Gastrocnemius medialis (tissue), 4 donors: Measurements from ENCODE around the gene MED13L. TPM values are rescaled to one million over a fixed set of nuclear protein-coding genes. Genes with fewer than 3 reads are reported as not detected.

Experiments used
- ATAC-seq, 2 donors: fragments of 150-250 bp; one replicate each; pipeline ENCODE4 v1.9.1; 2016
- DNase-seq, 2 donors: peaks; one replicate each; pipeline ENCODE4 v3.0.0-alpha.2; 2019
- H3K27ac ChIP-seq, 4 donors: fragments of 200-600 bp; sonication (generic); 1 replicate in 1 of 4; 2 replicates in 3 of 4; pipeline ENCODE4 v1.5.1; 2016 to 2018; ENCODE audit warnings: mild to moderate bottlenecking in 2 of 4, moderate library complexity in 1 of 4
- H3K27me3 ChIP-seq, 3 donors: fragments of 200-600 bp; sonication (generic) in 2 of 3; 1 replicate in 1 of 3; 2 replicates in 2 of 3; pipeline versions ENCODE4 v1.5.1 to v1.6.0; 2016 to 2019; ENCODE audit warnings: mild to moderate bottlenecking in 1 of 3, moderate library complexity in 1 of 3
- H3K36me3 ChIP-seq, 2 donors: fragments of 200-600 bp; sonication (generic) in 1 of 2; one replicate each; pipeline ENCODE4 v1.5.1; 2017 to 2018
- H3K4me1 ChIP-seq, 2 donors: fragments of 200-600 bp; sonication (generic) in 1 of 2; one replicate each; pipeline ENCODE4 v1.5.1; 2016 to 2017; ENCODE audit warnings: mild to moderate bottlenecking in 2 of 2
- H3K4me3 ChIP-seq, 4 donors: fragments of 200-600 bp; sonication (generic) in 3 of 4; 1 replicate in 1 of 4; 2 replicates in 3 of 4; pipeline ENCODE4 v1.5.1; 2016 to 2019; ENCODE audit warnings: mild to moderate bottlenecking in 2 of 4
- H3K9me3 ChIP-seq, 3 donors: fragments of 200-600 bp; sonication (generic) in 2 of 3; 1 replicate in 1 of 3; 2 replicates in 2 of 3; pipeline ENCODE4 v1.5.1; 2016 to 2019
- POLR2A ChIP-seq, 2 donors: fragments of 450-650 bp; IDR thresholded peaks; one replicate each; pipeline ENCODE4 v1.6.1; 2017; ENCODE audit warnings: antibody characterized with exemption in 2 of 2, mild to moderate bottlenecking in 2 of 2, moderate library complexity in 2 of 2
- in situ Hi-C, 4 donors: fragments of 200-750 bp; cut with MboI; loops; one replicate each; pipeline versions ENCODE4 v1.15.0 to v1.8.0; 2017; ENCODE audit warnings: low sequenced_read_pairs in 4 of 4
- intact Hi-C: fragments of 100-400 bp; cut with DNase I; formaldehyde crosslinking; loops from one replicate; pipeline ENCODE4 v1.15.1; 2023; ENCODE audit warnings: low total_unique reads
- total RNA-seq, 4 donors: library from RNA; depleted of rRNA; stranded (reverse); fragments of >200 nt; gene quantifications; one replicate each; pipeline versions ENCODE4 v1.1.0 to v1.2.3, GENCODE V29; 2016
- TF ChIP-seq, protein P1 (sequence below), 5 experiments: fragments of 450-650 bp in 3 of 5; fragments of 200-600 bp in 2 of 5; sonication (generic) in 2 of 5; IDR thresholded peaks in 4 of 5; conservative IDR thresholded peaks in 1 of 5; 1 replicate in 4 of 5; 2 replicates in 1 of 5; pipeline ENCODE4 v1.5.1; 2016 to 2019; ENCODE audit warnings: antibody characterized with exemption in 5 of 5, mild to moderate bottlenecking in 3 of 5, moderate library complexity in 3 of 5

The MED13L gene
- total RNA-seq, 4 donors from 2014 or later: 59.5 to 92.6 (median 74.1) TPM

DNA sequence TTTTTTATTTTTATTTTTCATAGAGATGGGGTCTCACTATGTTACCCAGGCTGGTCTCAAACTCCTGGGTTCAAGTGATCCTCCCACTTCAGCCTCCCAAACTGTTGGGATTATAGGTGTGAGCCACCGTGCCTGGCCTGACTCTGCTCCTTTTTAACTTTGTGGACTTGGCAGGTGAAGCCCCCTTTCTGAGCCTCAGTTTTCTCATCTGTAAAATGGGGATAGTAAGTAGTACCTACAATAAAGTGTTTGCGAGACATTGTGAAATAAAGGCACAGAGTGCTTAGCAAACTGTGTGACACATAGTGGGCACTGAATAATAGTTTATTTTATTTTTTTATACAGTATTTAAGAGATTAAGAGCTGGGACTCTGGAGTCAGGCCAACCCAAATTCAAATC lies 21.1 kb upstream of the MED13L start:
- no peak overlapping the region for H3K4me3 ChIP-seq
- no peak for ATAC-seq
- TF ChIP-seq, protein P1, sequence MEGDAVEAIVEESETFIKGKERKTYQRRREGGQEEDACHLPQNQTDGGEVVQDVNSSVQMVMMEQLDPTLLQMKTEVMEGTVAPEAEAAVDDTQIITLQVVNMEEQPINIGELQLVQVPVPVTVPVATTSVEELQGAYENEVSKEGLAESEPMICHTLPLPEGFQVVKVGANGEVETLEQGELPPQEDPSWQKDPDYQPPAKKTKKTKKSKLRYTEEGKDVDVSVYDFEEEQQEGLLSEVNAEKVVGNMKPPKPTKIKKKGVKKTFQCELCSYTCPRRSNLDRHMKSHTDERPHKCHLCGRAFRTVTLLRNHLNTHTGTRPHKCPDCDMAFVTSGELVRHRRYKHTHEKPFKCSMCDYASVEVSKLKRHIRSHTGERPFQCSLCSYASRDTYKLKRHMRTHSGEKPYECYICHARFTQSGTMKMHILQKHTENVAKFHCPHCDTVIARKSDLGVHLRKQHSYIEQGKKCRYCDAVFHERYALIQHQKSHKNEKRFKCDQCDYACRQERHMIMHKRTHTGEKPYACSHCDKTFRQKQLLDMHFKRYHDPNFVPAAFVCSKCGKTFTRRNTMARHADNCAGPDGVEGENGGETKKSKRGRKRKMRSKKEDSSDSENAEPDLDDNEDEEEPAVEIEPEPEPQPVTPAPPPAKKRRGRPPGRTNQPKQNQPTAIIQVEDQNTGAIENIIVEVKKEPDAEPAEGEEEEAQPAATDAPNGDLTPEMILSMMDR (IDR thresholded peaks at IDR 0.05 in 4 of 5, conservative IDR thresholded peaks at IDR 0.05 in 1 of 5): no peak
- no peak for TF ChIP-seq POLR2A (IDR thresholded peaks at IDR 0.05)
- in situ Hi-C loops (no loop called here), intact Hi-C loops (no loop called here)
- H3K27me3 ChIP-seq: no peaks in the 10 kb centered on the region
- peaks cover 0 to 3% of the 10 kb centered on the region in 2 donors for H3K4me1 ChIP-seq
- H3K9me3 ChIP-seq: no peaks in the 10 kb centered on the region
- H3K36me3 ChIP-seq: no peaks in the 10 kb centered on the region
- no peak overlapping the region for H3K27ac ChIP-seq
- no peak for DNase-seq

DNA sequence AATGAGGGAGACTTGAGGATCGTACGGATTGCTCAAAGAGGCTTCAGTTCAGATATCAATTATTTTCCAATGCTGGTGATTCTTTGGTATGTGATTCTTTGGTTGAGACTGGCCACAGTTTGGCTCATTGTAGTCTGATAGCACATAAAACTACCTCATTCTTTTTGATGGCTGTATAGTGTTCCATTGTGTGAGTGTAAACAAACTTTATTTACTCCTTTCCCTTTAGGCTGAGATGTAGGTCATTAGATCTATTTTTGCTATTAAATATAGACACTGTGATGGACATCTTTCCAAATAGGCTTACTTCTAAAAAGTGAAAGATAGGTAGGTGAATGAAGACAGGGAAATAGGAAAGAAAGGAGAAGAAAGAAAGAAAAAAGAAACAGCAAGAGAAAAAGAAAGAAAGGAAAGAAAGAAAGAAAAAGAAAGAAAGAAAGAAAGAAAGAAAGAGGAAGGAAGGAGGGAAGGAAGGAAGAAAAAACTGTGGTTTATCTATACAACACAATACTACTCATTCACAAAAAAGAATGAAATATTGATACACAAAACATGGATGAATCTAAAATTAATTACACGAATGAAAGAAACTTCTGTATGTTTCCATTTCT lies 19.8 kb upstream of the MED13L start:
- no peak for ATAC-seq
- no peak for DNase-seq
- no peak overlapping the region for H3K4me3 ChIP-seq
- intact Hi-C loops (no loop called here), in situ Hi-C loops (no loop called here)
- no peaks in the 10 kb centered on the region for H3K36me3 ChIP-seq
- no peaks in the 10 kb centered on the region for H3K27me3 ChIP-seq
- no peak overlapping the region for H3K27ac ChIP-seq
- no peaks in the 10 kb centered on the region for H3K4me1 ChIP-seq
- TF ChIP-seq, protein P1 (IDR thresholded peaks at IDR 0.05 in 4 of 5, conservative IDR thresholded peaks at IDR 0.05 in 1 of 5): no peak
- no peak for TF ChIP-seq POLR2A (IDR thresholded peaks at IDR 0.05)
- H3K9me3 ChIP-seq: no peaks in the 10 kb centered on the region

DNA sequence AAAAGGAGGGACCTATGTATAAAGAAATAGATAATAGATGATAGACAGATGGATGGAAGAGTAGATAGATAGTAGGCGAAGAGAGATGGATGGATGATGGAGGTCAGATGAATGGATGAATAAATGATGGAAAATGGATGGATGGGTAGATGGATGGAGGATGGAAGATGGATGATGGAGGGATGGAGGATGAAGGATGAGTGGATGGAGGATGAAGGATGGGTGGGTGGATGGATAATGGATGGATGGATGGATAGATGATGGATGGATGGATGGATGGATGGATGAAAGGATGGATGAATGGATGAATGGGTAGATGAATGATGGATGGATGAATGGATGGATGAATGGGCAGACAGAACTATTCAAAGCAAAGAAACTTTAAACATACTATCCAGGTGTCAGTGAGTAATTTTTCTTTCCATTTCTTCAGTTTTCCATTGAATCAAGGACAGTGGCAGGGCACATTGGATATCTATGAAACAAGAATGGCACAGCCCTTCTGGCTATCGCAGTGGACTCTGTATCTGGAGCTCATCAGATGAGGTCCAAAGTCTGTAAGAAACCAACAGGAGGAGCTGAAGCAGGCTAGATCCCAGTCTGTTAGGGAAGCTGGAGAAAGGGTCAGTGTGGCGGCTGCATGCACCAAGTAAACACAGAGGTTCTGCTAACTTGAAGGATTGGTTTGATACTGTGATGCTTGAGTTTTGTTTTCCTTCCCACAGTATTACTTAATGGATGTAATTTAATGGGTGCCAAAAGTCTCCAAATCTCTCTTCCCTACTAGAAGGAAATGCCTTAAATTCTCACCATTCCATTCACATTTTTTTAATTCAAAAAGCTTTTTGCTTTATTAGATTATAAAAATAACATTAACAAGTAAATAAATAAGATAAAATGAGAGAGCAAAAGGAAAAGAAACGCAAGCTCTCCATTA lies 18.1 kb upstream of the MED13L start:
- Histone ChIP-seq H3K27ac (no peak overlapping the region), H3K4me3 (no peak overlapping the region), H3K4me1 (no peaks in the 10 kb centered on the region), H3K9me3 (no peaks in the 10 kb centered on the region), H3K36me3 (no peaks in the 10 kb centered on the region), H3K27me3 (no peaks in the 10 kb centered on the region)
- in situ Hi-C loops (no loop called here), intact Hi-C loops (no loop called here)
- no peak for TF ChIP-seq POLR2A (IDR thresholded peaks at IDR 0.05)
- TF ChIP-seq, protein P1 (IDR thresholded peaks at IDR 0.05 in 4 of 5, conservative IDR thresholded peaks at IDR 0.05 in 1 of 5): no peak
- no peak for DNase-seq
- no peak for ATAC-seq

DNA sequence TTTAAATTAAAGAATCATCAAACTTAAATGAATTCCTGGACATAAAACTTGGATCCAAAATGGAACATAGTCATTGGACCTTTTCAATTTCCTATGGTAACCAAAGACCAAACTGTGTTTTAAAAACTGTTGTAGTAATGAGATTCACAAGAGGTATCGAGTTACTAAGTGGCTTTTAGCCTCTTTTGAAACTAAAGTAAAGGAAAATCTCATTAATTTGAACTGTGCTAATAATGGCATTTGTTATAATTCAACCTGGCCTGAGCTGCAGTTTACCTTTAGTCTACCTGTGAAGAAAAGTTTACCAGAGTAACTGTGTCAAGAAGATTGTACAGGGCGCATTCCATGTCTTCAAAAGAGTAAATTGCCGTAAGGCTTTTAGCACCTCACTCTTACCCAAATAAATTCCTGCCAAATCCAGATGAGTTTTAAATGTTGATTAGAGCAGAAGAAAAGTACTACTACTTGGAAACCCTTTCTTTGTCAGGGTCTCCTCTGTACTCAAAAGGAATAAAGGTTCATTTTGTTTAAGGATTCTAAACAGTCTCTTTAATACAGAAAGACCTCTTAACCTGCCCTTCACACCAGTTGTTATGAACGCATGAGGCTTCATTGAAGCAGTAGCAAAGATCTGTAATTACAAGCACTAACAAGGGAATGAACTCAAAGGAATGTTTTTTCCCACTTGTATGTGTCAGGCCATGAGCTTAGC lies 17.1 kb upstream of the MED13L start:
- Histone ChIP-seq H3K9me3 (no peaks in the 10 kb centered on the region), H3K27me3 (no peaks in the 10 kb centered on the region), H3K4me3 (no peak overlapping the region), H3K4me1 (no peaks in the 10 kb centered on the region), H3K36me3 (no peaks in the 10 kb centered on the region), H3K27ac (no peak overlapping the region)
- ATAC-seq (no peak), DNase-seq (no peak)
- intact Hi-C loops: no loop called here
- in situ Hi-C loops: no loop called here
- TF ChIP-seq, protein P1 (IDR thresholded peaks at IDR 0.05 in 4 of 5, conservative IDR thresholded peaks at IDR 0.05 in 1 of 5): no peak
- TF ChIP-seq POLR2A (IDR thresholded peaks at IDR 0.05): no peak
